OCI-LY1 (cell line): Measurements from ENCODE around the gene GFPT1.

Experiments used
- H2AFZ ChIP-seq: fragments of 200-600 bp; sonication (generic), shearing (Covaris generic); 2 replicates; pipeline ENCODE4 v1.6.0; 2014; ENCODE audit warnings: antibody characterized with exemption, mild to moderate bottlenecking, low read length
- H3F3A ChIP-seq: fragments of 200-600 bp; sonication (generic), shearing (Covaris generic); 2 replicates; pipeline ENCODE4 v1.6.0; 2014; ENCODE audit warnings: mild to moderate bottlenecking, antibody characterized with exemption, low read length, moderate library complexity; ENCODE audit not compliant: insufficient read depth
- H3K27ac ChIP-seq: fragments of 200-600 bp; sonication (generic); 2 replicates; pipeline ENCODE4 v1.5.1; 2014; ENCODE audit warnings: low read length, mixed run types, mild to moderate bottlenecking, low read depth; ENCODE audit not compliant: poor library complexity, severe bottlenecking
- H3K27me3 ChIP-seq: fragments of 200-600 bp; sonication (generic); 2 replicates; pipeline ENCODE4 v1.6.0; 2014; ENCODE audit warnings: antibody characterized with exemption, mild to moderate bottlenecking, low read length, moderate library complexity; ENCODE audit not compliant: insufficient read depth
- H3K36me3 ChIP-seq: fragments of 200-600 bp; sonication (generic); 2 replicates; pipeline ENCODE4 v1.6.1; 2014; ENCODE audit warnings: mild to moderate bottlenecking, antibody characterized with exemption, low read length, moderate library complexity, mixed read lengths; ENCODE audit not compliant: insufficient read depth
- H3K4me1 ChIP-seq: fragments of 200-600 bp; sonication (generic); 2 replicates; pipeline ENCODE4 v1.5.1; 2014; ENCODE audit warnings: mild to moderate bottlenecking, low read length, moderate library complexity; ENCODE audit not compliant: insufficient read depth, severe bottlenecking
- H3K4me2 ChIP-seq: fragments of 200-600 bp; sonication (generic), shearing (Covaris generic); 2 replicates; pipeline ENCODE4 v1.6.1; 2014; ENCODE audit warnings: low read length
- H3K4me3 ChIP-seq: fragments of 200-600 bp; sonication (generic); 2 replicates; pipeline ENCODE4 v1.5.1; 2014; ENCODE audit warnings: low read length, low read depth, mild to moderate bottlenecking, mixed read lengths; ENCODE audit not compliant: poor library complexity, severe bottlenecking
- H3K79me2 ChIP-seq: fragments of 200-600 bp; shearing (Covaris generic); 2 replicates; pipeline ENCODE4 v1.6.1; 2016; ENCODE audit warnings: mixed run types, low read length, mixed read lengths; ENCODE audit not compliant: insufficient read depth
- H3K9ac ChIP-seq: fragments of 200-600 bp; sonication (generic), shearing (Covaris generic); 2 replicates; pipeline ENCODE4 v1.6.1; 2014; ENCODE audit warnings: mild to moderate bottlenecking, low read length, mixed read lengths
- H3K9me2 ChIP-seq: fragments of 200-600 bp; sonication (generic), shearing (Covaris generic); 2 replicates; pipeline ENCODE4 v1.6.1; 2014; ENCODE audit warnings: low read depth, mild to moderate bottlenecking, low read length, mixed read lengths
- H3K9me3 ChIP-seq: fragments of 200-600 bp; shearing (Covaris generic); 2 replicates; pipeline ENCODE4 v1.6.1; 2014; ENCODE audit warnings: low read length, mixed read lengths
- H4K20me1 ChIP-seq: fragments of 200-600 bp; sonication (generic), shearing (Covaris generic); 2 replicates; pipeline ENCODE4 v1.6.0; 2016; ENCODE audit warnings: mild to moderate bottlenecking, low read length; ENCODE audit not compliant: insufficient read depth
- EZH2 ChIP-seq: fragments of 200-600 bp; sonication (generic), shearing (Covaris generic); IDR thresholded peaks from 2 replicates; pipeline ENCODE4 v1.8.0; 2017; ENCODE audit warnings: borderline replicate concordance, mixed run types, mild to moderate bottlenecking, antibody characterized with exemption, low read length, moderate library complexity, mixed read lengths
- TF ChIP-seq, protein P1 (sequence below): fragments of 200-600 bp; sonication (generic), shearing (Covaris generic); IDR thresholded peaks from 2 replicates; pipeline ENCODE4 v1.5.1; 2017; ENCODE audit warnings: mild to moderate bottlenecking, antibody characterized with exemption, low read length, moderate library complexity, mixed read lengths

The GFPT1 gene

DNA sequence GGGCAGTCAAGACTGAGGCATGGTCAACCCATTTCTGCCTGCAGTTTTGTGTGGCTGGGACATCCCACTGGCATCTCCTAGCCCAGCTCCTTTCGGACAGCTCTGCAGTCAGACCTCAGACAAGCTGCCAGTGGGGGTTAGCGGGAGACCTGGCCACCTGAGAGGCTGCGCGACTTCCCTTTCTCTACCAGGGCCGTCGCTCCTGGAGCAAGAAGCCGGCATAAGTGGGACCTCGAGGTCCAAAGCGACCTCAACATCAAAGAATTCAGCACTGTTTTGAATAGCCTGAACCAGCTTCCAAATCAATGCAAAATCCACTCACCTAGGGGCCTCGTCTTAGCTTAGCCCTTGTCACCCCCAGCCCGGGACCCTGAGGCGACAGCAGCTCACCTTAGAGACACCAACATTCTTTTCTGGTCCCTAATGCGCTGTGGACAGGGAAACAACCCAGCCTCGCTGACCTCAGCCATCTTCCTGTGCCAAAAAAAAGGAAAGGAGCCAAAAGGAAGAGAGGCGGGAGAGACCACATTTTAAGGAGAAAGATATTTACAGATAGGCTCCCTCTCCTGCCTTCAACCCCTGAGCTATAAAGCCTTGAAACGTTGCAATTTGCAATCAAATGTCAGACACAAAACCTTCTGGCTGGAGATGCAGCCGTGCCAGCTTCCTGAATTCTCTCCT is 81.2 kb downstream of the GFPT1 start:
- Histone ChIP-seq H2AFZ (no peak overlapping the region), H3K9ac (no peak overlapping the region), H3K4me3 (no peak overlapping the region), H3K9me2 (no peaks in the 10 kb centered on the region), H3K4me1 (peaks cover 10% of the 10 kb centered on the region), H3K27ac (no peak overlapping the region), H4K20me1 (no peaks in the 10 kb centered on the region), H3K27me3 (no peaks in the 10 kb centered on the region), H3K36me3 (no peaks in the 10 kb centered on the region), H3K79me2 (no peaks in the 10 kb centered on the region), H3F3A (no peaks in the 10 kb centered on the region), H3K9me3 (no peaks in the 10 kb centered on the region), H3K4me2 (no peak overlapping the region)
- TF ChIP-seq, protein P1, sequence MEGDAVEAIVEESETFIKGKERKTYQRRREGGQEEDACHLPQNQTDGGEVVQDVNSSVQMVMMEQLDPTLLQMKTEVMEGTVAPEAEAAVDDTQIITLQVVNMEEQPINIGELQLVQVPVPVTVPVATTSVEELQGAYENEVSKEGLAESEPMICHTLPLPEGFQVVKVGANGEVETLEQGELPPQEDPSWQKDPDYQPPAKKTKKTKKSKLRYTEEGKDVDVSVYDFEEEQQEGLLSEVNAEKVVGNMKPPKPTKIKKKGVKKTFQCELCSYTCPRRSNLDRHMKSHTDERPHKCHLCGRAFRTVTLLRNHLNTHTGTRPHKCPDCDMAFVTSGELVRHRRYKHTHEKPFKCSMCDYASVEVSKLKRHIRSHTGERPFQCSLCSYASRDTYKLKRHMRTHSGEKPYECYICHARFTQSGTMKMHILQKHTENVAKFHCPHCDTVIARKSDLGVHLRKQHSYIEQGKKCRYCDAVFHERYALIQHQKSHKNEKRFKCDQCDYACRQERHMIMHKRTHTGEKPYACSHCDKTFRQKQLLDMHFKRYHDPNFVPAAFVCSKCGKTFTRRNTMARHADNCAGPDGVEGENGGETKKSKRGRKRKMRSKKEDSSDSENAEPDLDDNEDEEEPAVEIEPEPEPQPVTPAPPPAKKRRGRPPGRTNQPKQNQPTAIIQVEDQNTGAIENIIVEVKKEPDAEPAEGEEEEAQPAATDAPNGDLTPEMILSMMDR, result no peak
- TF ChIP-seq EZH2, result no peak

DNA sequence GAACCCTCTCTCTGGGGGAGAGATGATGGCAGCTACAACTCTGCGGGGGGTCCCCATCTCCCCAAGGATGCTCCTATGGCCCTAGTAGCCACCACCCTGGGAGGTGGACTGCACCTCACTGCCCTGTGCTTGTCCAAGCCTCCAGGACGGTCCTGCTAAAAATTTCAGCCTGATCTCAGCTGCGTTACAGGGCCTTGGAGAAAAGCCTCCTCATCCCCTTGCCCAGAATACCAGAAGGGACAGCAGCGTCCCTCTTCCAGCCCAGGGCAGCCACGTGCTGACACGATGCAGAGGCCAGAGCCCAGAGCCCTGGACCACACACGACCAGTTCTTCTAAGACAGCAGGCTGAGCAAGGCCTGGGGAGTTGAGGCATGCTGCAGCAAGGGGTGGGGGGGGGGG is 81.9 kb downstream of the GFPT1 start:
- H3K9ac ChIP-seq, result no peak overlapping the region
- no peaks in the 10 kb centered on the region for H3K79me2 ChIP-seq
- no peak overlapping the region for H3K4me3 ChIP-seq
- H2AFZ ChIP-seq, result no peak overlapping the region
- H3K4me1 ChIP-seq, result peaks cover 10% of the 10 kb centered on the region
- no peak overlapping the region for H3K4me2 ChIP-seq
- H4K20me1 ChIP-seq, result no peaks in the 10 kb centered on the region
- no peaks in the 10 kb centered on the region for H3K9me3 ChIP-seq
- TF ChIP-seq, protein P1, result no peak
- TF ChIP-seq EZH2, result no peak
- H3K36me3 ChIP-seq, result no peaks in the 10 kb centered on the region
- no peak overlapping the region for H3K27ac ChIP-seq
- H3K27me3 ChIP-seq, result no peaks in the 10 kb centered on the region
- no peaks in the 10 kb centered on the region for H3F3A ChIP-seq
- H3K9me2 ChIP-seq, result no peaks in the 10 kb centered on the region

DNA sequence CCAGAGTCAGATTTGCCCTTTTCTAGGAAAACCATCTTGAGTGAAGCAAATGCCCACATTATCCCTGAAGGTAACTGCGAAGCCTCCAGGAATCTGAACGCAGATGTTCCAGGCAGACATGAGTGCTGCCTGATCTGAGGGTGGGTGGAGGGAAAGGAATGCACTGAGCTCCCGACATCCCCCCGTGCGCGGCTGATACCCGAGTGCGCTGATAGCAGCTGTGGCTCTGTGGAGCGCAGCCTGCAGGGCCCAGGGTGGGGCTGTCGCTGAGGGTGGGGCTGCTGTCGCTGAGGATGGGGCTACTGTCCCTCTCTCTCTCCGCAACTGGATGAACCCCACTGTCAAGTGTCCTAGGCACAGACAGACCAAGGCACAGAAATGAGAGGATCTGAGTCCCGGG is 82.4 kb downstream of the GFPT1 start:
- H3F3A ChIP-seq, result no peaks in the 10 kb centered on the region
- no peaks in the 10 kb centered on the region for H3K27me3 ChIP-seq
- H3K9me2 ChIP-seq, result no peaks in the 10 kb centered on the region
- no peaks in the 10 kb centered on the region for H3K79me2 ChIP-seq
- H3K4me2 ChIP-seq, result no peak overlapping the region
- no peak overlapping the region for H3K27ac ChIP-seq
- no peaks in the 10 kb centered on the region for H3K9me3 ChIP-seq
- TF ChIP-seq, protein P1, result no peak
- no peak for TF ChIP-seq EZH2
- H3K4me1 ChIP-seq, result peaks cover 10% of the 10 kb centered on the region
- H3K9ac ChIP-seq, result no peak overlapping the region
- H3K36me3 ChIP-seq, result no peaks in the 10 kb centered on the region
- H4K20me1 ChIP-seq, result no peaks in the 10 kb centered on the region
- no peak overlapping the region for H3K4me3 ChIP-seq
- H2AFZ ChIP-seq, result no peak overlapping the region
